GM19395 (cell line): ENCODE data around the gene KRT3.
"Not testable (repeated sequence)": the region's sequence is repeated elsewhere in the genome, so short reads cannot be mapped to it uniquely, and the experiment has no call there.

Experiments used
- ATAC-seq: cut with Tn5 transposase; IDR thresholded peaks from one replicate; pipeline ENCODE4 v1.9.1; 2021; ENCODE audit warnings: mild to moderate bottlenecking, moderate library complexity; ENCODE audit not compliant: unreplicated experiment

The KRT3 gene

GRCh38 chr12:52799505-52800211 lies 3.7 kb upstream of the KRT3 start:
- no peak for ATAC-seq

GRCh38 chr12:52798671-52799504 lies 3.0 kb upstream of the KRT3 start:
- ATAC-seq = no peak

DNA sequence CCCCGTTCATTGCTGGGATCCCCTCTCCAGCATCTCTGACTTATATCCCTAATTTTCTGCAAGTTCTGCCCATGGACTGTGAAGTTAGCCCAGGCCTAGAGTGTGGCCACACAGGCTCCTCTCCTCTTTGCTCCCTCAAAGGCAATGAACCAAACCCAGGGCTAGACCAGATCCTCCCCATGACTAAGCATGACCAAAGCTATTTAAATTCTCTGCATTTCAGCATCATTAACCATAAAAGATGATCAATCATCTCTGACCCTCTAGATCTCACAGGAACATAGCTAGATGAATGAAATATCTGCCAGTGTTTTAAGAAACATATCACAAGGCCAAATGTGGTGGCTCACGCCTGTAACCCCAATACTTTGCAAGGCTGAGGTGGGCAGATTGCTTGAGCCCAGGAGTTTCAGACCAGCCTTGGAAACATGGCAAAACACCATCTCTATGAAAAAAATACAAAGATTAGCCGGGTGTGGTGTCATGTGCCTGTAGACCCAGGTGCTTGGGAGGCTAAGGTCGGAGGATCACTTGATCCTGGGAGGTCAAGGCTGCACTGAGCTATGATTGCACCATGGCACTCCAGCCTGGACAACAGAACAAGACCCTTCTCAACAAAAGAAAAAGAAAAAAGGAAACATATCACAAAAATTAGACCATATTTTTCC lies 2.2 kb upstream of the KRT3 start:
- ATAC-seq = no peak

DNA sequence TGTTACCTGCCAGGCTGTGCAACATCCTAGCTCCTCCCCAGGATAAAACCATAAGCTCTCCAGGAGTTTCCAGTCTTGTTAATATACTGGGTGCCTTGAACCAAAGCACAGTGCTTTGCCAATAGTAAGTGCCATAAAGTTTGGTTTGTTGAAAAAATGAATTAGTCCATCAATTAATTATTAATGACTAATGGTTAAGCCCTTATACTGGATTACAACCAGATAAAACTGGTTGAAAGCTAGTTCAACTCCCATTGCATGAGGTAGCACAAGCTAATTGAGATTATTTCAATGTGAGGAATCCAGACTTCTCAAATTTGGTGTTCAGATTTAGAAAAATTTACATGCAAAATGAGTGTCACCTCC lies 1.6 kb upstream of the KRT3 start:
- no peak for ATAC-seq

DNA sequence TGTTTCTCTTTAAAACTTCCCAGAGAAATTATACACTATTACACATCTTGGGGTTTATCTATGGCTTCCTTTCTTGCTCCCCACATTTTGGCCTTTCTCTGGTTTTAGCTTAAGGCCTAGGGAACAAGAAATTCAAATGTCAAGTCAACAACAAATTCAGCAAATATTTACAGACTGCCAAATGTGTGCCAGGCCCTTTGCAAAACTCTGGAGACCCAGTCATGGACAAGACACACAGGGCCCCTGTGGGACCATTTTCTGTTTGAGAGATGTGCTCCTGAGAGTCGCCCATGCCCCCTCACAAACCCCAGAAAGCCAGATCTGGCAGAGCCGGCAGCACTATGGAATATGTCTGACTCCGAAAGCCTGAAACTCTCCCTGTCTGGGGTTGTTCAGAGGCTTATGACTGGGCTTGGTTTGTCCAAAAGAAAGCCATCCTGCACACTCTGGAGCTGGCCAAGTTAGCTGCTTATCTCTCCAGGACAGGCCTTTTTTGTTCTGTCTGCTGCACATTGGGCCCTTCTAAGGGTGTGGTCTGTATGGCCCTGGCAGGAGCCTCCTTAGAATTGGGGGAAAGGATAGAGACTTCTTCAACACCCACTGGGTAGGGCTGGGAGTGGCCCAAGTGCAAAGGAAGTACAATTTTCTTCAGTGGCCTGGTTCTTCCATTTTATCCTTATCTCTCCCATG lies 1.1 kb upstream of the KRT3 start:
- no peak for ATAC-seq

DNA sequence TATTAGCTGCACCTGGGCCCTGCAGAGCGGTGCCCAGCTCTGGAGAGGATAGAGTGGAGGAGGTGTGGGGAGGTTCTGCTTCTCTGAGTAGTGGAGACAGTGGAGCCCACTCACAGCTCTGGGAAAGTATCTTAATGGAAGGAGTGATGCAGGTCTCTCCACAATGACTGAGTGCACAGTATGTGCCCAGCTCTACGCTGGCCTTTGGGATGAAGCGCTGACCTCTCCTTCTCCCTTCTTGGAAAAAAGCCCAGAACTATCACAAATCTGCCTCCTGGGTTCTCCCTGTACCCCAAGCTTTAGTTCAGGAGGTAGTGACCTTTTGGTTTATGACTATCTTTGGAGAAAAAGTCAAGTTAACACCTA lies 495 bp upstream of the KRT3 start:
- ATAC-seq = no peak

DNA sequence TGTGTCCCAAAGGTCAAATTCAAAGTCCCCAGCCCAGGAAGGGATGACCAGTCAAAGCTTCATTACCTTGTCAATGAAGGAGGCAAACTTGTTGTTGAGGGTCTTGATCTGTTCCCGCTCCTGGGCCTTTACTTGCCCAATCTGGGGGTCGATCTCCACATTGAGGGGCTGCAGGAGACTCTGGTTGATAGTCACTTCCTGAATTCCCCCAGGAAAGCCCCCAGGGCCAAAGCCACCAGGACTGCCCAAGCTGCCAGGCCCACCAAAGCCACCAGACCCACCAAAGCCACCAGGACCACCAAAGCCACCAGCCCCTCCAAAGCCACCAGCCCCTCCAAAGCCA lies 614 bp downstream of the KRT3 start:
- ATAC-seq = not testable (repeated sequence)

DNA sequence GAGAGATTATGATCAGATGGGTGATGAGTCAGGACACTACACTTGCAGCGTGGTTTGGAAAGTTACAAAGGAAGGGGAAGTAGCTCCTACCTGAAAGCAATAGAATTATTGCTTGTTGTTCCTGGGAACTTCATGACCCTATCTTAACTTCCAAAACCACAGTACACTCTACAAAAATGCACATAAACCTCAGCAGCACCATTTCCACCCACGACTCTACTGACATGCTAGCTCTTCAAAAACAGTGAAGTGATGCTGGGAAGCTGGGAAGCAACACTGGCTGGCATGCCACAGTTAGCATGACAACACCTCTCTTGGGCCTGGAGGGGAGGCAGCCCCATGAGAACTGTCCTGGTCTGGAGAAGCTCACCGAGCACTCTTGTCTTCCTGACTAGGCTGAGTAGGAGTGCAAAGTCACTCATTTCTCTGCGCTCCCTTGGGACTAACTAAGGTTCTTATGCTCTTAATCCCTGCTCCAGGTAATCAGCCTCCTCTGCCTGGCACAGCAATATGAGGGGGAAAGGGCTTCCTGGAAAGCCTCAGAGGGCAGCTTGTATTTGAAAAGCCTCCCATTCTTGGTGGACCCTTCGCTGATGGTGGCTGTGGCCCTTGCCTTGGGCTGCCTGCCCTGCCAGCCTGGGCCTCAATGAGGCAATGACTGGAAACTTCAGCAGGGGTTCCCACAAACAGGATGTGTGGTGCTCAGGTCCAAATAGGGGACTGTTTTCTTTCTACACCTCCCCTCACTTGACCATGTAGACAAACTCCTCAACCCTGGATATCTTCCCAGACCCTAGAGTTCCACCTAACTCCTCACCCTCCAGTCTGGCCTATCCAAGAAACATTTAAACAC lies 1.2 kb downstream of the KRT3 start:
- ATAC-seq = no peak

GRCh38 chr12:52792185-52793029 lies 3.5 kb downstream of the KRT3 start:
- no peak for ATAC-seq

DNA sequence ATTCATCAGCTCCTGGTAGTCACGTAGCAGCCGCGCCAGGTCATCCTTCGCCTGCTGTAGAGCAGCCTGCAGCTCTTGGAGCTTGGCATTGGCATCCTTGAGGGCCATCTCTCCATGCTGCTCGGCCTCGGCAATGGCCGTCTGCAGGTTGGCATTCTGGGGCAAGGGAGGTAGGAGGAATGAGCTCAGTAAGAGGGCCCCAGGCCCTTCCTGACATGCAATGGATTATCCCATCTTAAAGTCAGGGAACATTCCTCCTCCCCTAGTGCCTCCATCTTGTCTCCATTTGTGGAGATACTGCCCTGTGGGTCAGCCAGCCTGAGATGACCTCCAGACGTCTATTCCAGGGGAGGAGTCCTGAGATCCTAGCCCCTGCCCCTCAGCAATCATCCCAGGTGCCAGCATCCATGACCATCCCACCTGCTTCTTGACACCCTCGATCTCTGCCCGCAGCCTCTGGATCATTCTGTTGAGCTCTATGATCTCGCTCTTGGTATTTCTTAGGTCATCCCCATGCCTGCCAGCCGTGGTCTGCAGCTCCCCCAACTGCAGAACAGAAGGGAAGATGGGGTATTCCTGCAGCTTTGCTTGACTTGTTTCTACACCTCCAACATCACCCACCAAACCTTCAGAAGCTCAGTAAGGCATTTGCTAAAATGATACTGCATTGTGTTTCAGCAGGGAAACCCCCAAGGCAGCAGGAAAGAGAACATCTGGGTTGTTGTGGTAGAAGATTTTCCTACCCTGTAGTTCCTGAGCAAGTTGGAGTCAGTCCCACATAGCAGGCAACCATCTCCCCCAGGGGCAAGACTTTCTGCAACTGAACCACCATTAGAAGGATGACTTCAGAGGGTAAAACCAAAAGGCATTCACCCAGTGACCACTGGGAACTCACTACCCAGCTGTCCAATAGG lies 4.4 kb downstream of the KRT3 start:
- ATAC-seq = no peak

DNA sequence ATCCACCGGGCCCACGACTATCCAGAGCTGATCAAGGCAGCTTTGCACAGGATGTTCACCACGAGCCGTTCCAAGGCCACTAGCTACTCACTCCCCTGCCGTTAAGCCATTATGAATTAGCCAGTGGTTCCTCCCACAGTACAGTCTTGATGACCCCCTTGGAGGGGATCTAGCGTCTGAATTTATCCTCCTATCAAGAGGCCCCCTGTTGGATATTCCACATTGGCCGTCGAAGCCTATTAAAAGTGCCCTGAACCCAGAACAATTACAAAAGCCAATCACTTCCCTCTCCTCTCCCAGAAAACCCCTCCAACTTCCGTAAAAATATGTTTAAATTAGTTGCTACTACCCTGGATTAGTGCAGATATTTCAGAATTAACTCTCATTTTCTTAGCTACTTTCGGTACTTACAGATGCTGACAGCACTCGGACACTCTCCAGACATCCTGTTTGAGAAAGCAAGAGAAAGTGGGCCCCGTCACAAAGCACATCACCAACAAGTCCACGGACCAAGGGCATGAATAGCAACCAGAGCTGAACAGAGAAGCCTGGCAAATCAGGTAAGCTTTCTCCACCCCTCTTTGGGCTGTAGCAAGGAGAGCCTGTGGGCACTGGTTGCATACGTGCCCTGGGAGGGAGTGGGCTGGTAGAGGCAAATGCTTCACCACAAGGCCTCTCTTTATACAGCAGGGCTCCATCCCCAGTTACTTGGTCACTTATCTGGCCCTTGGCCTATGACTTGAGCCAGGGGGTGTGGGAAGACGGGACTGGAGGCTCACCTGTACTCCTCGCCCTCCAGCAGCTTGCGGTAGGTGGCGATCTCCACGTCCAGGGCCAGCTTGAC lies 5.3 kb downstream of the KRT3 start:
- ATAC-seq = no peak

- ATAC-seq = no peak
Measured at GRCh38 chr12:52789637-52790426, 6.1 kb downstream of the KRT3 start.

DNA sequence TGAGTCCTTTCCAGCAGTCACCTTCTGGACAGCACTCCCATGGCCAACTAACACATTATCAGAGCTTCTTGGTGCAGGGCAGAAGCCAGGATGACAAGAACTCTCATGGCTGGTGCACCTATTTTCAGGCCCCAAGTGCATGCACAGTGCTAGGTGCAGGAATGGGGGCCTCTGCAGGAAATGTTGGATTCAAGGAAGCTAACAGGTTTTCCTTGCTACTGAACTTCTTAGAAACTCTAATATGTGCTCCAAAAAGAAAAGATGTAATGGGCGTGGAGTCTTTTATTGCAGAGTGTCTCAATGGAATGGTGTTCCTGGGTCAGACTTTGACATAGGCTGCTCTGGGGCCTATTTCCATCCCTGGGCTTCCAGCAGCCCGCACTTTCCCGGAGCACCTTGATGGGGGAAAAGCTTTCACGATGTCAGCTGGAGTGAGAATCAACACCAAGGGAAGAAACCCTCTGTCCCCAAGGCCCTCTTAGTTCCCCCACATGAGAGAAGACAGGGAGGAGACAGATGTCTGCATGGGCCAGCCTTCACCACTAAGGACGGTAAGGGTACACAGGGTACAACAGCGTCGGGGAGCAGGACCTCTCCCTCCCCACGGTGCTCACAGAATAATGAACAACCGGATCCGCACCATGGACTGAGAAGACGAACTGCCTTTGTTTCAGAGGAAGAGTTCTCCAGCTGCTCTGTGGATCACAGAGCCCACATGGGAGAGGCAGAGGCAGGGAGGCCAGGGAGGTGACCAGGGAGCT lies 6.9 kb downstream of the KRT3 start:
- no peak for ATAC-seq

GRCh38 chr12:52788192-52788875 lies 7.6 kb downstream of the KRT3 start:
- ATAC-seq = no peak

- ATAC-seq = no peak
Measured at GRCh38 chr12:52787324-52788191, 8.4 kb downstream of the KRT3 start.
